ENCODE results near the gene MEOX2. TPM values are rescaled to one million over a fixed set of nuclear protein-coding genes. Genes with fewer than 3 reads are reported as not detected.

MEOX2 gene
- total RNA-seq, 1 donor from 2014 or later: not detected

- Mint-ChIP-seq H3K27me3 (ENCODE audit: insufficient read depth, low read depth) (no peaks in the 10 kb centered on the region), H3K36me3 (no peaks in the 10 kb centered on the region), H3K27ac (no peak overlapping the region), H3K9me3 (no peaks in the 10 kb centered on the region), H3K4me3 (no peak overlapping the region), H3K4me1 (peaks cover 4% of the 10 kb centered on the region)
- H3K4me2 ChIP-seq: no peak overlapping the region
- no peaks in the 10 kb centered on the region for H3K79me2 ChIP-seq (ENCODE audit: low read depth)
- H4K20me1 ChIP-seq (ENCODE audit: low read depth): no peaks in the 10 kb centered on the region
- H3K27ac ChIP-seq: no peak overlapping the region
- no peak overlapping the region for H3K4me3 ChIP-seq
- no peaks in the 10 kb centered on the region for H3F3A ChIP-seq (ENCODE audit: low read depth)
- H3K36me3 ChIP-seq: no peaks in the 10 kb centered on the region
- no peak overlapping the region for H3K9ac ChIP-seq
- no peak overlapping the region for H2AFZ ChIP-seq (replicated peaks)
- DNase-seq (ENCODE audit: low spot score): no peak
- no peaks in the 10 kb centered on the region for H3K9me3 ChIP-seq (ENCODE audit: low read depth)
- TF ChIP-seq CTCF (IDR thresholded peaks at IDR 0.05): no peak
- no peak for TF ChIP-seq EZH2 (IDR thresholded peaks at IDR 0.05)
- no peak for TF ChIP-seq EZH2phosphoT487 (IDR thresholded peaks at IDR 0.05)
- H3K27me3 ChIP-seq: no peaks in the 10 kb centered on the region
- no peaks in the 10 kb centered on the region for H3K4me1 ChIP-seq
Measured at GRCh38 chr7:15606561-15606960, 79.9 kb downstream of the MEOX2 start.

GRCh38 chr7:15604166-15604565 lies 82.3 kb downstream of the MEOX2 start:
- H3K4me3 Mint-ChIP-seq: no peak overlapping the region

GRCh38 chr7:15603124-15603523 lies 83.4 kb downstream of the MEOX2 start:
- Mint-ChIP-seq H3K27ac (no peak overlapping the region), H3K36me3 (no peaks in the 10 kb centered on the region), H3K4me3 (no peak overlapping the region), H3K9me3 (no peaks in the 10 kb centered on the region), H3K4me1 (no peaks in the 10 kb centered on the region), H3K27me3 (ENCODE audit: insufficient read depth, low read depth) (no peaks in the 10 kb centered on the region)
- no peak overlapping the region for H2AFZ ChIP-seq (replicated peaks)
- H3K4me2 ChIP-seq: no peak overlapping the region
- H3K4me3 ChIP-seq: no peak overlapping the region
- no peaks in the 10 kb centered on the region for H3K9me3 ChIP-seq (ENCODE audit: low read depth)
- TF ChIP-seq EZH2 (IDR thresholded peaks at IDR 0.05) (no peak), EZH2phosphoT487 (IDR thresholded peaks at IDR 0.05) (no peak), CTCF (IDR thresholded peaks at IDR 0.05) (no peak)
- no peaks in the 10 kb centered on the region for H3K4me1 ChIP-seq
- no peaks in the 10 kb centered on the region for H4K20me1 ChIP-seq (ENCODE audit: low read depth)
- no peaks in the 10 kb centered on the region for H3F3A ChIP-seq (ENCODE audit: low read depth)
- no peak for DNase-seq (ENCODE audit: low spot score)
- no peak overlapping the region for H3K9ac ChIP-seq
- H3K27ac ChIP-seq: no peak overlapping the region
- H3K79me2 ChIP-seq (ENCODE audit: low read depth): no peaks in the 10 kb centered on the region
- H3K36me3 ChIP-seq: no peaks in the 10 kb centered on the region
- no peaks in the 10 kb centered on the region for H3K27me3 ChIP-seq

More at GRCh38 chr7:15604166-15604565, 82.3 kb downstream of the MEOX2 start:
- Histone ChIP-seq H3K4me1 (no peaks in the 10 kb centered on the region), H3K79me2 (ENCODE audit: low read depth) (no peaks in the 10 kb centered on the region), H3K27ac (no peak overlapping the region), H3K9ac (no peak overlapping the region), H4K20me1 (ENCODE audit: low read depth) (no peaks in the 10 kb centered on the region), H3K36me3 (no peaks in the 10 kb centered on the region), H3K4me2 (no peak overlapping the region), H3K4me3 (no peak overlapping the region), H3K9me3 (ENCODE audit: low read depth) (no peaks in the 10 kb centered on the region), H3K27me3 (no peaks in the 10 kb centered on the region), H3F3A (ENCODE audit: low read depth) (no peaks in the 10 kb centered on the region), H2AFZ (replicated peaks) (no peak overlapping the region)
- TF ChIP-seq CTCF (IDR thresholded peaks at IDR 0.05) (no peak), EZH2 (IDR thresholded peaks at IDR 0.05) (no peak), EZH2phosphoT487 (IDR thresholded peaks at IDR 0.05) (no peak)
- Mint-ChIP-seq H3K27me3 (ENCODE audit: insufficient read depth, low read depth) (no peaks in the 10 kb centered on the region), H3K4me1 (no peaks in the 10 kb centered on the region), H3K9me3 (no peaks in the 10 kb centered on the region), H3K27ac (no peak overlapping the region), H3K36me3 (no peaks in the 10 kb centered on the region)
- DNase-seq (ENCODE audit: low spot score): no peak
